Glutamatergic neuron (in vitro differentiated cells): Measurements from ENCODE around the gene EVA1C. TPM values are rescaled to one million over a fixed set of nuclear protein-coding genes. Genes with fewer than 3 reads are reported as not detected.
"Not testable (repeated sequence)": the region's sequence is repeated elsewhere in the genome, so short reads cannot be mapped to it uniquely, and the experiment has no call there.

Experiments
- DNase-seq: peaks from one replicate; pipeline ENCODE4 v3.0.0; 2022
- H3K27ac Mint-ChIP-seq: one replicate; pipeline ENCODE4 v1.8.0; 2020; ENCODE audit warnings: mild to moderate bottlenecking, mixed read lengths, inconsistent platforms; ENCODE audit not compliant: unreplicated experiment
- H3K27me3 Mint-ChIP-seq: one replicate; pipeline ENCODE4 v1.8.0; 2020; ENCODE audit warnings: mild to moderate bottlenecking, moderate library complexity, mixed read lengths, inconsistent platforms; ENCODE audit not compliant: unreplicated experiment
- H3K36me3 Mint-ChIP-seq: one replicate; pipeline ENCODE4 v1.8.0; 2020; ENCODE audit warnings: mild to moderate bottlenecking, mixed read lengths, inconsistent platforms; ENCODE audit not compliant: unreplicated experiment
- H3K4me1 Mint-ChIP-seq: one replicate; pipeline ENCODE4 v1.8.0; 2020; ENCODE audit warnings: mild to moderate bottlenecking, low read depth, mixed read lengths, inconsistent platforms; ENCODE audit not compliant: unreplicated experiment
- H3K4me3 Mint-ChIP-seq: one replicate; pipeline ENCODE4 v1.8.0; 2020; ENCODE audit warnings: mild to moderate bottlenecking, mixed read lengths, inconsistent platforms; ENCODE audit not compliant: unreplicated experiment
- H3K9me3 Mint-ChIP-seq: one replicate; pipeline ENCODE4 v1.8.0; 2020; ENCODE audit warnings: mild to moderate bottlenecking, moderate library complexity, mixed read lengths, inconsistent platforms; ENCODE audit not compliant: unreplicated experiment
- total RNA-seq: library from RNA; stranded (reverse); fragmentation: NEBNext Ultra II Directional; extraction: Animal tissue kit (Norgen Biotek cat#: 25700); gene quantifications from one replicate; pipeline ENCODE4 v1.2.1, GENCODE V29; 2021; ENCODE audit not compliant: unreplicated experiment
- TF ChIP-seq, protein P1 (sequence below): fragments of 200-600 bp; sonication (generic); IDR thresholded peaks from one replicate; pipeline ENCODE4 v1.5.0; 2021; ENCODE audit not compliant: partially characterized antibody, unreplicated experiment

The EVA1C gene
- total RNA-seq, 1 donor from 2014 or later = 2.5 TPM

GRCh38 chr21:32426592-32427051 is 14.1 kb downstream of the EVA1C start:
- H3K27ac Mint-ChIP-seq = no peak overlapping the region
- no peak for DNase-seq
- H3K36me3 Mint-ChIP-seq = peaks cover 15% of the 10 kb centered on the region
- peaks cover 6% of the 10 kb centered on the region for H3K9me3 Mint-ChIP-seq
- H3K4me1 Mint-ChIP-seq = peaks cover 7% of the 10 kb centered on the region
- H3K27me3 Mint-ChIP-seq = peaks cover 4% of the 10 kb centered on the region
- no peak overlapping the region for H3K4me3 Mint-ChIP-seq
- TF ChIP-seq, protein P1, sequence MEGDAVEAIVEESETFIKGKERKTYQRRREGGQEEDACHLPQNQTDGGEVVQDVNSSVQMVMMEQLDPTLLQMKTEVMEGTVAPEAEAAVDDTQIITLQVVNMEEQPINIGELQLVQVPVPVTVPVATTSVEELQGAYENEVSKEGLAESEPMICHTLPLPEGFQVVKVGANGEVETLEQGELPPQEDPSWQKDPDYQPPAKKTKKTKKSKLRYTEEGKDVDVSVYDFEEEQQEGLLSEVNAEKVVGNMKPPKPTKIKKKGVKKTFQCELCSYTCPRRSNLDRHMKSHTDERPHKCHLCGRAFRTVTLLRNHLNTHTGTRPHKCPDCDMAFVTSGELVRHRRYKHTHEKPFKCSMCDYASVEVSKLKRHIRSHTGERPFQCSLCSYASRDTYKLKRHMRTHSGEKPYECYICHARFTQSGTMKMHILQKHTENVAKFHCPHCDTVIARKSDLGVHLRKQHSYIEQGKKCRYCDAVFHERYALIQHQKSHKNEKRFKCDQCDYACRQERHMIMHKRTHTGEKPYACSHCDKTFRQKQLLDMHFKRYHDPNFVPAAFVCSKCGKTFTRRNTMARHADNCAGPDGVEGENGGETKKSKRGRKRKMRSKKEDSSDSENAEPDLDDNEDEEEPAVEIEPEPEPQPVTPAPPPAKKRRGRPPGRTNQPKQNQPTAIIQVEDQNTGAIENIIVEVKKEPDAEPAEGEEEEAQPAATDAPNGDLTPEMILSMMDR = no peak

DNA sequence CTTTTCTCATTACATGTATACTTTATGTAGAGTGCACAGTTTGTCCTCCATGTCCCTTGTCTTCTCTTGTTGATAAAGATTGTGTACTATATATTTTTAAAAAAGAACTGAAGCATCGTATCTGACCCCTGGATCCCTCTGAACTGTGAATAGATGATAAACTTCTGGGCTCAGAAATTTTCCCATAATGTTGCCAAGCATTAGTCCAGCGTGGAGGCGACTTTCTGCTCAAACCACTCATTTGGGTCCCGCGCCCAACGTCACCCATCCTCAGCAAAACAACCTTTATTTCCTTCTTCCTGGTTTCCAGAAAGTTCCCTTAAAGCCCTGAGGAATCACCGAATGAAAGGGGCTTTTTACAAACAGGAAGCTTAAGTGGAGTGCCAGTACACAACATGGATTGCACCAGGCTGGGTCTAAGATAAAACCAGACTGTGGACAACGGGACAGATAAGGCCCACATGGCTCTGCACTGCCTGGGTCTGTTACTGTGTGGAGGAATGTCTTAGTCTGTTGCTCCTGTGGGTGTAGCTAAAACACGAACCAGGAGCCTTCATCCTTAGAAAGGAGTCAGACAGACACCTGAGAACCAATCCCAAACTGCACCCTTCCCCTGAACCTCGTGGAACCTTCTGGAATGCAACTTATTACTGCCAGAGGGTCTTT is 15.6 kb downstream of the EVA1C start:
- Mint-ChIP-seq H3K4me1 (peaks cover 7% of the 10 kb centered on the region), H3K9me3 (peaks cover 2% of the 10 kb centered on the region), H3K36me3 (peaks cover 13% of the 10 kb centered on the region), H3K4me3 (no peak overlapping the region), H3K27me3 (peaks cover 3% of the 10 kb centered on the region), H3K27ac (no peak overlapping the region)
- no peak for DNase-seq
- TF ChIP-seq, protein P1 = no peak

DNA sequence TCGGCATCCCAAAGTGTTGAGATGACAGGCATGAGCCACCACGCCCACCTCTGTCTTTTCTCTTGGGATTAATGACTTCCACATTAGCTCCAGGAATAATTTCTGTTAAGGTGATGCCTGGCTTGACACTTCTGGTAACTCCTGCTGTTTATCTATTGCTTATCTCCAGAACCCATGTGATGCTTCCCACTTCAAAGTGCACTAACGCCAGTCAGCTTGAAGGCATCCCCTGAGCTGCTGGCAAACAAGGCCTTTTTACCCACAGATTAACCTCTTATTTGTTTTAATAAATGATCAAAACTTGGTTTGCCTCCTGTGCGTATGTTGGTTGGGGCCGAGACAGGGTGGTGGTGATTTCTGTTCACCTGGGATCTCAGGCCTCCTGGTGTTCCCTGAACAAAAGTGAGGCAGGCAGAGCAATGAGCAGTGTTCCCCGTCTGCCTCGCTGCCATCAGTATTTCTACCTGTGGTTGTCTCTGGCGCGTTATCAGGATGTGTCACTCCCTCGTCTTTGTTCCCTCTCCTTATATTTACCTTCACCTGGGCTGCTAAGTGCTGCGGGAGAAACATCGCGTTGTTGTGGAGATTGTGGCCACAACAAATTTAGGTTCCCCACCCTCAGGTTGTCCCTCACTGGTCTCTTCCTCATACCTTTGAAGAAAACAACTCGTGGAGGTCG is 20.6 kb downstream of the EVA1C start:
- not testable (repeated sequence) for H3K4me3 Mint-ChIP-seq, DNase-seq, H3K27ac Mint-ChIP-seq, H3K27me3 Mint-ChIP-seq, H3K9me3 Mint-ChIP-seq, H3K4me1 Mint-ChIP-seq
- peaks cover 11% of the 10 kb centered on the region for H3K36me3 Mint-ChIP-seq

DNA sequence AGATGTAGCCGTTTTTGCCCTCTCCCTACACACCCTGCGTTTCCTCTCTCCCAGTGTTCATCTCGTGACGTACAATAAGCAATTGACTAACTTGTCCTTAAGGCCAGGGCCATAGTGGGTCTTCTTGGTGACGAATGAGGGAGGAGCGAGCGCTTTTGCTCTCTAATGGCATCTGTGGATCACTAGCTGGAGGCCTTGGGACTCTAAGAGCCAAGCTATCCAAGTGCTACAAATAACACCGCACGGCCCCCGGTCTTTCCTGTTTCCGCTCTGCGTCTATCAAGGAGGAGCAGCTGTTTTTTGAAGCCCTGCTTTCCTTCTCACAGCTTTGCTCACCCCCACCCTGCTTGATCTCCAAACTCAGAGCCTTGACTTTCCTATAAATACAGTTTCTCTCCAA is 25.2 kb downstream of the EVA1C start:
- DNase-seq = no peak
- Mint-ChIP-seq H3K9me3 (peaks cover 2% of the 10 kb centered on the region), H3K4me1 (no peaks in the 10 kb centered on the region), H3K27me3 (no peaks in the 10 kb centered on the region), H3K27ac (no peak overlapping the region), H3K36me3 (no peaks in the 10 kb centered on the region), H3K4me3 (no peak overlapping the region)
- TF ChIP-seq, protein P1 = no peak

DNA sequence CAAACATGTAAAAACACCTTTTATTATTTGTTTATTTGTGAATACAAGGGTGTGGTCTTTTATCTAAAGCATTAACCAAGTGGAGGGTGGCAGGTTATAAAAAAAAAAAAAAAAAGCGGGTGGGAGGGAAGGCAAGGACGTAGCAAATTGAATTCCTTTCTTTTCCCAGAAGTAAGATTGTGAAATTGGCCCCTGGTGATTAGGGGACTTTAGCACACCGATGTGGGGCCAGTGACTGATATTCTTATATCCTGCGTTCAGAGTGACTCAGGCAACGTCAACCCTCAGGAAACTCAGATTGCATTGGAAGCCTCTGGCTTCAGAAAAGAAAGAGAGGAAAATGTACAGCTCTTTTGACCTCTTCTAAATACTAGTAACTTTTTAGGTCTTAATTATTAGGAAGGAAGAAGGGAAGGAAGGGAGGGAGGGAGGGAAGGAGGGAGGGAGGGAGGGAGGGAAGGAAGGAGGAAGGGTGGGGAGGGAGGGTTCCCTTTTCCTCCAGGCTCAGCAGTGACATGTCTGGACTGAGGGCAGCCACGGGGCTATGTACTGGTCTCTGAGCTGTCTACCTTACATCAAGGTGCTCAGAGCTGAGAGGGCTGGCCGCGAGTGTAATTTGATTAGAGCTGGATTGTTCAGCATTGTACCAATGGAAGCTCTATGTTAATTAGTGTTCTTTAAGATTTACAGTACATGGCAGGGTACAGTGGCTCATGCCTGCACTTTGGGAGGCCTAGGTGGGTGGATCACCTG is 30.2 kb downstream of the EVA1C start:
- DNase-seq = no peak
- Mint-ChIP-seq H3K36me3 (peaks cover 16% of the 10 kb centered on the region), H3K27ac (no peak overlapping the region), H3K4me3 (no peak overlapping the region), H3K27me3 (no peaks in the 10 kb centered on the region), H3K4me1 (no peaks in the 10 kb centered on the region), H3K9me3 (no peaks in the 10 kb centered on the region)
- TF ChIP-seq, protein P1 = no peak
